ENCODE data around the gene FOXRED2.

The FOXRED2 gene

DNA sequence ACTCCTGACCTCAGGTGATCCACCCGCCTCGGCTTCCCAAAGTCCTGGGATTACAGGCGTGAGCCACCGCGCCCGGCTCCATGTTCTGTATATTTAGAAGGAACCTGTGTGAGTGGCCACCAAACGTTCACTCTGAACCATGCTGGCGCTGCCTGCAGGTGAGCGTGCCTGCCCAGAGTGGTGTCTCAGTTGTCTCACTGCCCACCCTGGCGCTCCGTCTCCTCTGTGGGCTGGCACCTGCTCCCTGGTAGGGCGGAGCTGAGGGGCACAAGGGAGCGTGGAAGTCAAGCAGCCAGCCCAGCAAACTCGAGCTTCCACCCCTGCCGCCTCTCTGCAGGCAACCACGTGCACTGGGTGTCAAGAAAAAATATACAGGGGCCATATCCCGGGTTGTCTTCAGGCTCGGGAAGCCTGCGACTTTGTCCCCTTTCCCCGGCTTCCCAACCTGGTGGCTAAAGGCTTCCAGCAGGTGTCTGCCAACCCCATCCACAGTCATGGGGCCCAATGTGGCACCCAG lies 42.1 kb downstream of the FOXRED2 start:
- Histone ChIP-seq H3K4me1 (ENCODE audit: control insufficient read depth, insufficient read depth, low read length, poor library complexity, severe bottlenecking) (no peaks in the 10 kb centered on the region), H3K27ac (ENCODE audit: insufficient read depth, low read length, poor library complexity, severe bottlenecking) (no peak overlapping the region)

DNA sequence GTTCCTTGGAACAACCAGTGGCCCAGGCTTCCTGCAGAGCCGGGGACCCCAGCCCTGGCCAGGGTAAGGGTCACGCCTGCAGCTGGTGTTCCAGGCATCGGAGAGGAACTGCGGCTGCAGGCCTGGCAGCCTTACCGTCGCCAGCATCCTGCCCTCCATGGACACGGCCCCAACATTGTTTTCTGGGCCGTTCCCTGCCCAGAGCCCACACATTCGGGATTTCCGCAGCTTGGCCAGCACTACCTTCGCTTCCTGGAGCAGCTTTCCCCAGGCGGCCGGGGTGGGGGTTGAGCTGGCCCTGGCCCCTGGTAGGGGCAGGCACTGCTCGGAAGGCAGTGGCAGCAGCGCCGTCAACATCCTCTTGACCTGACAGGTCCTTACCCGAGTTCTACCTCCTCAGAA lies 43.1 kb downstream of the FOXRED2 start:
- H3K4me1 ChIP-seq (ENCODE audit: control insufficient read depth, insufficient read depth, low read length, poor library complexity, severe bottlenecking): no peaks in the 10 kb centered on the region
- no peak overlapping the region for H3K27ac ChIP-seq (ENCODE audit: insufficient read depth, low read length, poor library complexity, severe bottlenecking)

More for the DNA sequence above, 42.1 kb downstream of the FOXRED2 start:
- H3K4me3 ChIP-seq (ENCODE audit: insufficient read depth, low read depth, low read length, poor library complexity, severe bottlenecking): no peak overlapping the region
- H3K27me3 ChIP-seq (replicated peaks; ENCODE audit: control insufficient read depth, insufficient read depth, low read length, poor library complexity, severe bottlenecking): no peaks in the 10 kb centered on the region
- no peaks in the 10 kb centered on the region for H3K36me3 ChIP-seq (ENCODE audit: control insufficient read depth, insufficient read depth, low read length)
- DNase-seq: no peak
- H3K9me3 ChIP-seq (ENCODE audit: control insufficient read depth, low read length): no peaks in the 10 kb centered on the region

DNA sequence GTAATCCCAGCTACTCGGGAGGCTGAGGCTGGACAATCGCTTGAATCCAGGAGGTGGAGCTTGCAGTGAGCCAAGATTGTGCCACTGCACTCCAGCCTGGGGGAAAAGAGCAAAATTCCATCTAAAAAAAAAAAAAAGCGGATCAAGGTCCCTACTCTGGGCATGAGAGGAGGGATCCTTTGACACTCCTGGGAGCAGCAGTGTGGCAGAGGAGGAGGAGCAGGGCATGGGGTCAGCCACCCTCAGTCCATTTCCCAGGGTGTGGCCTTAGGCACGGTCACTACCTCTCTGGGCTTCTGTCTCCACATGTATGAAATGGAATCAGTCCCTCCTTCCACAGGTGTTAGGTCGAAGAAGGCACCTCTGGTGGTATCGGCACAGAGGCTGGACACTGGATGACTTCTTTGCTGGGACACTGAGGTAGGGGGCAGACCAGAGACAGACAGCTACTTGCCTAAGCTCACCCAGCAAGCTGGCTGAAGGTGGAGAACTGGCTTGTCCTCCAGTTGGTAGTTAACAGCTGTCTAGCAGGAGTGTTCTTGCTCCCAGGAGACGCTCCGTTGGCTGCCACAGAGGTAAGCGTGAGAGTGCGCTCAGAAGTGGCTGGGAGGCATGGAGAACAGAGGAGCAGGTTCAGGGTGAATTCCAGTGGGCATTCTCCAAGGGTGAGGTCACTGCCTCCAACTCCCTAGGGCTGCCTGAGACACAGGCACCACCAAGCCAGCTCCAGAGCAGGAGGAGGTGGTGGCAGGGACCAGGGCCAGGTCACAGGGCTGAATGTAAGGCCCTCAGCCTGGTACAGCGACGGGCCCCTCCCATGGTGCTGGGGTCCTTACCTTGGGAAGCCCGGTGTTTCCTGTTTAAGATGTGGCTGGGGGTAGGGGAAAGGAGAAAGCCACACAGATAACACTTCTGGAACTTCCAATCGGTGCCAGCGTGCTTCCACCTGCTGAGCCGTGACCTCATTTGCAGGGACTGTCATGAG lies 44.9 kb downstream of the FOXRED2 start:
- Histone ChIP-seq H3K27ac (ENCODE audit: insufficient read depth, low read length, poor library complexity, severe bottlenecking) (no peak overlapping the region), H3K27me3 (replicated peaks; ENCODE audit: control insufficient read depth, insufficient read depth, low read length, poor library complexity, severe bottlenecking) (no peaks in the 10 kb centered on the region), H3K4me1 (ENCODE audit: control insufficient read depth, insufficient read depth, low read length, poor library complexity, severe bottlenecking) (no peaks in the 10 kb centered on the region), H3K9me3 (ENCODE audit: control insufficient read depth, low read length) (no peaks in the 10 kb centered on the region), H3K36me3 (ENCODE audit: control insufficient read depth, insufficient read depth, low read length) (no peaks in the 10 kb centered on the region), H3K4me3 (ENCODE audit: insufficient read depth, low read depth, low read length, poor library complexity, severe bottlenecking) (no peak overlapping the region)
- DNase-seq: no peak

More for the DNA sequence above, 43.1 kb downstream of the FOXRED2 start:
- Histone ChIP-seq H3K4me3 (ENCODE audit: insufficient read depth, low read depth, low read length, poor library complexity, severe bottlenecking) (no peak overlapping the region), H3K27me3 (replicated peaks; ENCODE audit: control insufficient read depth, insufficient read depth, low read length, poor library complexity, severe bottlenecking) (no peaks in the 10 kb centered on the region), H3K36me3 (ENCODE audit: control insufficient read depth, insufficient read depth, low read length) (no peaks in the 10 kb centered on the region), H3K9me3 (ENCODE audit: control insufficient read depth, low read length) (no peaks in the 10 kb centered on the region)
- DNase-seq: no peak

DNA sequence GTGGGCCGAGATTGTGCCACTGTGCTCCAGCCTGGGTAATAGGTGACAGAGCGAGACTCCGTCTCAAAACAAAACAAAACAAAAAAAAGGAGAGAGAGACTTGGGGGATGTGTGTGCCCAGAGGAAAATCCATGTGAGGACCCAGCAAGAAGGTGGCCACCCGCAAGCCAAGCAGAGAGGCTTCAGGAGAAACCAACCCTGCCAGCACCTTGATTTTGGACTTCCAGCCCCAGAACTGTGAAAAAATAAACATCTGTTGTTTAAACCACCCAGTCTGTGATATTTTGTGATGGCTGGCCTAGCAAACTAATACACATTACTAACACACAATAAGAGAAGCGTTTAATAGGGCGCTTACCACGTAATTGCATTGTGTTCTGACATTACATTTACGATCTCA lies 46.6 kb downstream of the FOXRED2 start:
- Histone ChIP-seq H3K27me3 (replicated peaks; ENCODE audit: control insufficient read depth, insufficient read depth, low read length, poor library complexity, severe bottlenecking) (no peaks in the 10 kb centered on the region), H3K36me3 (ENCODE audit: control insufficient read depth, insufficient read depth, low read length) (no peaks in the 10 kb centered on the region), H3K4me1 (ENCODE audit: control insufficient read depth, insufficient read depth, low read length, poor library complexity, severe bottlenecking) (peaks cover 5% of the 10 kb centered on the region), H3K27ac (ENCODE audit: insufficient read depth, low read length, poor library complexity, severe bottlenecking) (no peak overlapping the region), H3K9me3 (ENCODE audit: control insufficient read depth, low read length) (no peaks in the 10 kb centered on the region), H3K4me3 (ENCODE audit: insufficient read depth, low read depth, low read length, poor library complexity, severe bottlenecking) (no peak overlapping the region)
- no peak for DNase-seq

DNA sequence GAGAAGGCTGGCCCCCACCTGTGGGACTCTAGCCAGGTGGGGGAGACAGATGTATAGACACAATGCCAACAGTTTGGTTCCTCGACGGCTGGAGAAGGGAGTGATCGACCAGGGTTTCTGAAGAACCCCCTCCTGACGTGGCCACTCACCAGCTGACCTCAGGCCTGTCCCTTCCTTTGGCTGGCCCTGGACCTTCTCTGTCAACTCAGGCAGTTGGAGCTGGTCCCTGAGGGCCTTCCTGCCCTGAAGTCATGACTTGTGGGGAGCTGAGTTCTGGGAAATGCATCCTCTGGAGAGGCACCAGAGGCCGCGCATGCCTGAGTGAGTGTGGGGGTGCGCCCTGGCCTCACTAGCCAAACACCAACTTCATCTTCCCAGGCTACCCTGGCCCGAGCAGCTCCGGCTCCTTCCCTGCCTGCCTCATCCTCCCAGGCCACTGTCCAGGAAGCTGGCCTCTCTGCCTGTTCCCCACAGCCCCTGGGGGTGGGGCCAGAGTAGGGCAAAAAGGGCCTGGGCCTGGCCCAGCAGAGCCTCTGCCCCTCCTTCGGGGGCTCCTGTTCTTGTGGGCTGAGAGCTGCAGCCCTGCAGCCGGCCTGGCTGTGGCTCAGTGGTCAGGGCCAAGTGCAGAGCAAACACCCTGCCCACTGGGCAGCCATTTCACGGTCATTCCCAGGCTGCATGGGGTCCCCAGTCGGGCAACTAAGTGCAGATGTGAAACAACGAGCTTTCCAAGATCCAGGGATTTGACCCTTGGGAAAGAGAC lies 49.0 kb downstream of the FOXRED2 start:
- H3K36me3 ChIP-seq (ENCODE audit: control insufficient read depth, insufficient read depth, low read length): no peaks in the 10 kb centered on the region
- no peak for DNase-seq
- H3K9me3 ChIP-seq (ENCODE audit: control insufficient read depth, low read length): no peaks in the 10 kb centered on the region
- H3K4me1 ChIP-seq (ENCODE audit: control insufficient read depth, insufficient read depth, low read length, poor library complexity, severe bottlenecking): peaks cover 23% of the 10 kb centered on the region
- H3K4me3 ChIP-seq (ENCODE audit: insufficient read depth, low read depth, low read length, poor library complexity, severe bottlenecking): no peak overlapping the region
- no peak overlapping the region for H3K27ac ChIP-seq (ENCODE audit: insufficient read depth, low read length, poor library complexity, severe bottlenecking)
- no peaks in the 10 kb centered on the region for H3K27me3 ChIP-seq (replicated peaks; ENCODE audit: control insufficient read depth, insufficient read depth, low read length, poor library complexity, severe bottlenecking)

DNA sequence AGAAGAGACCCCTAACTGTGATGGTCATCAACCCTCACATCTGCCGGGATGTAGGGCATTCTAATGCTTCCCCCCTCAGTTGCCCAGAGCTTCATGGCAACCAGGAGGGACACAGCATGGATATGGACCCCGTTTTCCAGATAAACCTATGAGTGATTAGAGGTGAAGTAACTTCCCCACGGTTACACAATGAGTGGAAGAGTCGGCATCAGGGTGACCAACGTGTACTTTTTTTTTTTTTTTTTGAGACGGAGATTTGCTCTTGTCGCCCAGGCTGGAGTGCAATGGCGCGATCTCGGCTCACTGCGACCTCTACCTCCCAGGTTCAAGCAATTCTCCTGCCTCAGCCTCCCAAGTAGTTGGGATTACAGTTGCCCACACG lies 50.4 kb downstream of the FOXRED2 start:
- no peaks in the 10 kb centered on the region for H3K9me3 ChIP-seq (ENCODE audit: control insufficient read depth, low read length)
- H3K27me3 ChIP-seq (replicated peaks; ENCODE audit: control insufficient read depth, insufficient read depth, low read length, poor library complexity, severe bottlenecking): no peaks in the 10 kb centered on the region
- peaks cover 37% of the 10 kb centered on the region for H3K4me1 ChIP-seq (ENCODE audit: control insufficient read depth, insufficient read depth, low read length, poor library complexity, severe bottlenecking)

DNA sequence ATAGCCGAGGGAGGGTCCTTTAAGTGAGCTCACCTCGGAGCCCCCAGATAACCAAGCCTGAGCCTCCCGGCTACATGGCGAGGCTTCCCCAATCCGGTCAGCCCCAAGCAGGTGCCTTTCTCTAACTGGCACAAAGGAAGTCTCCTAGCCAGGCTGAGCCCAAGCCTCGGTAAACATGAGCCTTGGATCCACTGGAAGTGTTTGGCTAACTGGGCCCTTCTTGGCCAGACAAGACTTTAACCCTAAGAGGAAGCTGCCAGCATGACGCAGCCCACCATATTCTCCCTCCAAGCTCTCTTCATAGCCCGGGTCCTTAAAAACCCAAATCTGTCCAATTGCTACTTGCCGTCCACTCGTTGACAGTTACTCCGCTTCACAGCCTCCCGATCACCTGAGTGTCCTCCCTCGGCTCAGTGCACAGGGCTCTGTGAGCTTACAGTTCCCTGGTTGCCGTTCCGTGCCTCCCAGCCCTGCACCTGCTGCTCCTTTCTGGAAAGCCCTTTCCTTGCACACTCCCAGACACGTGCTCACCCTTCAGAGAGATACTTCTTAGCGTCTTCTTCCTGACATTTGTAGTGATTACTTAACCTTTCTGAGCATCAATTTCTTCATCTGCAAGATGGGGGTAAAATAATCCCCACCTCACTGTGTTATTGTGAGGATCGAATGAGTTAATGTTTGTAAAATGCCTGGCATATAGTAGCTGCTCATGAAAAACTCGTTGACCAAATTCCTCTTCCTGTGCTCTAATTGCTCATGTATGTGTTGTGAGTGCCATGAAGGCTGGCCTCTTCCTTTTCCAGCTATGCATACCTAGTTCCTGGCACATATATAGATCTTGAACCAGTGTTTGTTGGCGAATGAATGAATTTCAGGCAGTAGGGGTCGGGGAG lies 51.0 kb downstream of the FOXRED2 start:
- no peaks in the 10 kb centered on the region for H3K9me3 ChIP-seq (ENCODE audit: control insufficient read depth, low read length)
- H3K27me3 ChIP-seq (replicated peaks; ENCODE audit: control insufficient read depth, insufficient read depth, low read length, poor library complexity, severe bottlenecking): no peaks in the 10 kb centered on the region
- no peak for DNase-seq
- peaks cover 43% of the 10 kb centered on the region for H3K4me1 ChIP-seq (ENCODE audit: control insufficient read depth, insufficient read depth, low read length, poor library complexity, severe bottlenecking)
- H3K27ac ChIP-seq (ENCODE audit: insufficient read depth, low read length, poor library complexity, severe bottlenecking): peak overlapping the region; percentile 90
- peak overlapping the region; percentile 48 for H3K4me3 ChIP-seq (ENCODE audit: insufficient read depth, low read depth, low read length, poor library complexity, severe bottlenecking)
- no peaks in the 10 kb centered on the region for H3K36me3 ChIP-seq (ENCODE audit: control insufficient read depth, insufficient read depth, low read length)

More for the DNA sequence above, 50.4 kb downstream of the FOXRED2 start:
- no peak overlapping the region for H3K4me3 ChIP-seq (ENCODE audit: insufficient read depth, low read depth, low read length, poor library complexity, severe bottlenecking)
- no peak overlapping the region for H3K27ac ChIP-seq (ENCODE audit: insufficient read depth, low read length, poor library complexity, severe bottlenecking)
- H3K36me3 ChIP-seq (ENCODE audit: control insufficient read depth, insufficient read depth, low read length): no peaks in the 10 kb centered on the region
- DNase-seq: no peak

DNA sequence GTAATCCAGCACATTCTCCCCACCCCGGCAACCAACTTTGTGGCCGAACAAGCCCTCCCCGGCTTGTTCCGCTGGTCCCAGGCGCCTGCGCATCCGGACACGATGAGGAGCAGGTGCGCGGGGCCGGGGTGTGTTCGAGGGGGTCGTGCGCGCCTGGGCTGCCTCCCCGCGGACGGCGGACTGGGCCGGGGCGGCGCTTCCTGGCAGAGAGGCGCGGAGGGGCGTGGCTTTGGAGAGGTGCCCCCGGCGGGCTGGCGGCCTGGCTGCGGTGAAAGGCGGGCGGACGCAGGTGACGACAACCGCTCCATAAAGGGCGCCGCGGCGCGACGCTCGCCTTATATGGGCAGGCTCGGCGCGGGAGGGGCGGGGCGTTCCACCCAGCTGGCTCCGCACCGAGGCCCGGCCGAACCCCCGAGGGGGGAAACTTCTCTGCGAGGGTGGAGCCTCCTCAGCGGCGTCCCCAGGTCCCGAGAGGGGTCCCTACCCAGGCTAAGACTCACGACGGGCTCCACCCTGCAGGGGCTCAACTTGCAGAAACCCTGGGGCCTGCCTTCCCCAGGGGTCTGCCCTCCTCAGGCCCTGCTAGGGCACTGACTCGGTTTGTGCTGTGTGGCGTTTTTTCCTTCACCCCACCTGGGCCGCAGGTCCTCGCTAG lies 51.8 kb downstream of the FOXRED2 start:
- Histone ChIP-seq H3K9me3 (ENCODE audit: control insufficient read depth, low read length) (no peaks in the 10 kb centered on the region), H3K36me3 (ENCODE audit: control insufficient read depth, insufficient read depth, low read length) (no peaks in the 10 kb centered on the region), H3K4me3 (ENCODE audit: insufficient read depth, low read depth, low read length, poor library complexity, severe bottlenecking) (peak overlapping the region; percentile 48), H3K27me3 (replicated peaks; ENCODE audit: control insufficient read depth, insufficient read depth, low read length, poor library complexity, severe bottlenecking) (no peaks in the 10 kb centered on the region), H3K27ac (ENCODE audit: insufficient read depth, low read length, poor library complexity, severe bottlenecking) (peak overlapping the region; percentile 90), H3K4me1 (ENCODE audit: control insufficient read depth, insufficient read depth, low read length, poor library complexity, severe bottlenecking) (peaks cover 46% of the 10 kb centered on the region)
- peak; percentile 90 to 95 (median 93) for DNase-seq

DNA sequence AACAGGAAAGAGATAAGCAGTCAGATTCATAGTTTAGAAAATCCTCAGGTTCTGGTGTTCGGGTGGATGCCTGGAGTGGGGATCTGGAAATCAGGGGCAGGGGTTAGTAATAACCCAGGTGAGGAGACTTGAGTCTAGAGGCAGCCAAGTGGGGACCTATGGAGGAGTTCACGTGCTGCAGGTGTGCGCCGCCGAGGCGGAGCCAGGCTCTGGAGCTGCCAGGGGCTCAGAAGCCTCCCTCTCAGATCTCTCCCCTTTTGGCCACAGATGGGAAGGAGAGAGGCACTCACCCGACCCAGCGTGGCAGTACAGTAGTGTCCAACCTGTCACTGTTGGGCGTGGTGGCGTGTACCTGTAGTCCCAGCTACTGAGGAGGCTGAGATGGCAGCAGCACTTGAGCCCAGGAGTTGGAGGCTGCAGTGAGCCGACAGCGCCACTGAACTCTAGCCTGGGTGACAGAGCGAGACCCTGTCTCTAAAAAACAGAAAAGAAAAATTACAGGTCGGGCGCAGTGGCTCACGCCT lies 52.9 kb downstream of the FOXRED2 start:
- peak overlapping the region; percentile 90 for H3K27ac ChIP-seq (ENCODE audit: insufficient read depth, low read length, poor library complexity, severe bottlenecking)
- no peaks in the 10 kb centered on the region for H3K27me3 ChIP-seq (replicated peaks; ENCODE audit: control insufficient read depth, insufficient read depth, low read length, poor library complexity, severe bottlenecking)
- no peak overlapping the region for H3K4me3 ChIP-seq (ENCODE audit: insufficient read depth, low read depth, low read length, poor library complexity, severe bottlenecking)
- H3K9me3 ChIP-seq (ENCODE audit: control insufficient read depth, low read length): no peaks in the 10 kb centered on the region
- DNase-seq: no peak
- H3K4me1 ChIP-seq (ENCODE audit: control insufficient read depth, insufficient read depth, low read length, poor library complexity, severe bottlenecking): peaks cover 54% of the 10 kb centered on the region
- H3K36me3 ChIP-seq (ENCODE audit: control insufficient read depth, insufficient read depth, low read length): no peaks in the 10 kb centered on the region

Data from effector memory CD4-positive, alpha-beta T cell (primary cell).